Brain pericyte (primary cell): ENCODE measurements around the gene YTHDF1.
"Not testable (repeated sequence)": the region's sequence is repeated elsewhere in the genome, so short reads cannot be mapped to it uniquely, and the experiment has no call there.

ENCODE experiments used
- DNase-seq: peaks from one replicate; pipeline ENCODE4 v3.0.0-alpha.2; 2012; ENCODE audit warnings: low read depth, low spot score

YTHDF1 gene

DNA sequence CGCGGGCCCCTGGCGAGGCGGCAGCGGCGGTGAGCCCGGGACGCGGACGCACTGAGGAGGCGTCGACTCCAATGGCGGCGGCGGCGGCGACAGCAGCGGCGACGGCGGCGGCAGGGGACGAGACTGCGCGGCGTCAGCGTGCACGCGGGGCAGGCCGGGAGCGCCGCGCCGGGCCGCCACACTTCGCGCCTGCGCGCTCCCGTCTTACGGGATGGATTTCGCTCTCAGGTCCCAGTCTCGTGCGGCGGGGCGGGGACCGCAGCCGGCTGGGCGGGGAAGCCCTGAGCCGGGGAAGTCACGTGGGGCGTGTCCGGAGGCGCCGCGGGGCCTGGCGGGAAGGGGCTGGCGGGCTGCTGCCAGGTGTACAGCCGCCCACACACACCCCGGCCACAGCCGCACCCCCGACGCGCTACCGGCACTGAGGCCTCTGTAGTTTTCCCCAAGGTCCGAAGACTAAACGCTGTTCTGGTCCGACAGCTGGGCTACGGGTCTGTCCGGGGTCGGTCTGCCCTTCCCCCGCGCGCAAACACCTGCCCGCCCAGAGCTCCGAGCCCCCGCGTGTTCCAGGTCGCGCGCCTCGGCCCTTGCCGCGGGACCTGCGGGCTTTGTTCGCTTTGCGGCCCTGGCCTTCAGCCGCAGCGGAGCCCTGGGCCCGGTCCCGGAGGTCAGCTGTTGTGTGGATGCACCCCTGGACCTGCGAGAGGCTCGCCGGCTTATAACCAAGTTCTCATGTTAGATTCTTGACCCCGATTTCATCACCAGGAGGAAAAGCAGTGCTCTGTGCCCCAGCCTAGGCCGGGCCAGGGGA is at the start of gene YTHDF1:
Gene YTHDF1, minus strand, starts transcription at position 91 of the 808 bp plus-strand sequence. CDS start 239 bp downstream, outside the sequence.
- DNase-seq = peak; percentile 43

GRCh38 chr20:63264519-63264918 is 48.6 kb upstream of the YTHDF1 start:
- no peak for DNase-seq

GRCh38 chr20:63264000-63264399 is 48.1 kb upstream of the YTHDF1 start:
- DNase-seq = no peak

GRCh38 chr20:63262836-63263235 is 46.9 kb upstream of the YTHDF1 start:
- no peak for DNase-seq

- no peak for DNase-seq
These were observed 46.0 kb upstream of the YTHDF1 start for GRCh38 chr20:63261795-63262528.

- DNase-seq = no peak
These were observed 45.3 kb upstream of the YTHDF1 start for GRCh38 chr20:63261060-63261794.

DNA sequence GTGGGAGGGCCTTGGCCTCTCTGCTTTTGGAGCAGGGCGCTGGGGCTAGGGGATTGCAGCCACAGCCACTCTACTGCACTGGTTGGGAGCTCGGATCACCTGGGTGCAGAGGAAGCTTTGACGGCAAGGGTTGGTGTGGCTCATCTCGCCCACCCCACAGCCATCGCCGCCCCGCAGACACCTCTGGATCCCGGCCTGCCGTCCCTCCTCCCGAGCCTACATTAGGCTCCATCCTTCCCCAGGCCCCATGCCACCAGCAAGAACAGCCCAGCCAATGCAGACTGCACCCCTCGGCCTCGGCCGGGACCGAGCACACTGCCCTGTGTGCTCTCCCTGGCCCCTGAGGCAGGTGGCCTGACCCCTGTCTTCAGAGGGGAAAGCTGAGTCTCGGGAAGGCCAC is 44.6 kb upstream of the YTHDF1 start:
- DNase-seq = no peak

- DNase-seq = no peak
These were observed 44.0 kb upstream of the YTHDF1 start for GRCh38 chr20:63259734-63260460.

- DNase-seq = no peak
These were observed 42.9 kb upstream of the YTHDF1 start for GRCh38 chr20:63258781-63259180.

GRCh38 chr20:63257629-63258028 is 41.7 kb upstream of the YTHDF1 start:
- DNase-seq = no peak

- no peak for DNase-seq
These were observed 41.0 kb upstream of the YTHDF1 start for GRCh38 chr20:63256954-63257353.

DNA sequence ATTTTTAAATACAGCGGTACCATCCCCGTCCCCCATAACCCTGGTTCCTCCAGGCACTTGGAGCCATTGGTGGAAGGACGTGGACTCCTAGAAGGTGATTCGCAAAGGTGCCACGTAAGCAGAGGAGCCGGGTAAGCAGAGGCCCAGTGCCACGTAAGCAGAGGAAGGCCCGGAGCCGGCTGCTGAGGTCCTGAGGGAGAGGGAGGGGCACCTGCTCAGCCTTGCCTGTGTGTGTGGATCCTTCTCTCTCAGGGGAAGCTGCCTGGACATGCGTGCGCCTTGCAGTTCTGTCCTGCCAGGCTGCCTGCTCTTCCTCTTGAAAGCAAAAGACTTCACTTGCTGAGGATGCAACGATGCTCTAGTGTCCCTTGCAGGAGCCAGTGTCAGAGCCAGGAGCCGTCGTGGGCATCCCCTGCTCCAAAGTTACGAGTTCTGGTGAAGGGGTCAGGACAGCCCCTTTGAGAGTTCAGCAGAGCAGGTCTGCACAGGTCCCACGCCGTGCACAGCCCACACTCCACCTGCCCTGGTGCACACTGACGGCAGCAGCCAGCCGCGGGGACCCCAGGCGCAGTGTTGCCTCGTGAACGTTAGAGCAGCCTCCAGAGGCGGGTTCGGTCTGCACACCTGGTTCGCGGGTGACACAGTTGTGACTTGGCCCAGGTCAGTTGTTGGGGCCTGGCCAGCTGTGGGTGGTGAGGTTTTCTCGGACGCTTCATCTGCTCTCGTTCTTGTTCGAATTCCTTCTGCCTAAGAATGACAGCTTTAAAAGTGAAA is 40.2 kb upstream of the YTHDF1 start:
- DNase-seq = no peak

- no peak for DNase-seq
These were observed 38.9 kb upstream of the YTHDF1 start for GRCh38 chr20:63254606-63255384.

DNA sequence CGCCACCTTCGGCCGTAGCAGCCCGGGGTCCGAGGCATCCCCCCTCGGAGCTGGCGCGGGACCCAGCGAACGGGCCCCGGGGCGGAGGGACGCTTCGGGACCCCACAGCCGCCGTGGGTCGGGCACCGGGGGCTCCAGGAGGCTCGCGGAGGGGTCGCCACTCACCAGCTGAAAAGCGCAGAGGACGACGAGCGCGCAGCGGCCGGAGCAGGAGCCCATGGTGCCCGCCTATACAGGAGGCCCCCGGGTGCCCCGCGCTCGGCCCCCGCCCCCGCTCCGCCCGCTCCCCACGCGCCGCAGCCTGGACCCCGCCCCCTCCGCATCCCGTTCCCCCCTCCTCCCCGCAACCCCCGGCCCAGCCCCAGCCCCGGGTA is 38.3 kb upstream of the YTHDF1 start, which contains the start of gene NKAIN4:
Gene NKAIN4, minus strand, starts transcription at position 232 of the 374 bp plus-strand sequence. Its CDS starts 13 bp downstream, at position 219.
- DNase-seq = no peak

GRCh38 chr20:63253438-63254231 is 37.7 kb upstream of the YTHDF1 start:
- DNase-seq = no peak

DNA sequence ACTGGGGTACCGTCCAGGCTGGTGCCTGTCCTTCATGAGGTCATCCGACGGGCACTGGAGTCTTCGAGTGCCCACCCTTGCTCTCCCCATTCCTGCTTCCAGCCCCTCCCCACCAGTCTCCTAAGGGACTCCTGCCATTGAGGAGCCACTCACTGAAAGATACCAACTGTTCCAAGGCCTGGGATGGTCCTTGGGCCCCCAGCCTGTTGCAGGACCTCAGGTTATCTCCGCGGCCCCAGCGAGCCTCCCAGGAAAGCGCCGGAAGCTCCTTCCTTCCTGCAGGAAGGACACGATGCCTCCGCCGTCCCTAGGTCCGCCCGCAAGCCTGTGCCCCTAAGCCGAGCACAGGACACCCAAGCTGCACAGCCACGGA is 37.1 kb upstream of the YTHDF1 start:
- DNase-seq = no peak

DNA sequence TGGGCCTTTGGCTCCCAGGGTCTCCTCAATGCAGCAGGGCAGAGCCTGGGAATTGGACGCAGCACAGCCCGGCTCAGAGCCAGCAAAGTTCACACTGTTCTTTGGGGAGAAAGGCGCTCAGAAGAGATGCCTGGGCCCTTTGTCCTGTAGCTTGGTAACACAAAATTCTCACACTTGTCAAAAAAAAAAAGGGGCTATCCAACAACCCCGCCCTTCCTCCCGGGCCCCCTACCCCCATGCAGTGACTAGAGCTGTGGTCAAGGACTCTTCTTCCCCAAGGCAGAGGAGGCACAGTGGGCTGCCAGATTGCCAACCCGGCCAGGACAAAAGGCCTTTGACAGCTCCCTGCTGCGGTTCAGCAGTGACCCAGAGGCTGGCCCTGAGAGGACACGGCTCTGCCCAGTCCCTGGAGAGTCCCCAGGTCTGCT is 36.4 kb upstream of the YTHDF1 start:
- DNase-seq = no peak

DNA sequence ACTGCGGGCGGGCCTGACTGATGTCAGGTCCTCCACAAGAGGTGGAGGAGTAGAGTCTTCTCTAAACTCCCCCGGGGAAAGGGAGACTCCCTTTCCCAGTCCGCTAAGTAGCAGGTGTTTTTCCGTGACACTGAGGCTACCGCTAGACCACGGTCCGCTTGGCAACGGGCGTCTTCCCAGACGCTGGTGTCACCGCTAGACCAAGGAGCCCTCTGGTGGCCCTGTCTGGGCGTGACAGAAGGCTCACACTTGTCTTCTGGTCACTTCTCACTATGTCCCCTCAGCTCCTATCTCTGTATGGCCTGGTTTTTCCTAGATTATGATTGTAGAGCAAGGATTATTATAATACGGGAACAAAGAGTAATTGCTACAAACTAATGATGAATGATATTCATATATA is 35.4 kb upstream of the YTHDF1 start:
- DNase-seq = not testable (repeated sequence)

GRCh38 chr20:63249891-63250290 is 34.0 kb upstream of the YTHDF1 start:
- DNase-seq = no peak
